Natural killer cell (primary cell): ENCODE data around the gene GLCCI1. TPM values are rescaled to one million over a fixed set of nuclear protein-coding genes. Genes with fewer than 3 reads are reported as not detected.

Experiments used
- ATAC-seq, 3 donors: fragments of 150-1000 bp in 2 of 3; fragments of 200-7000 bp in 1 of 3; cut with Tn5 transposase; 1 replicate in 1 of 3; 2 replicates in 2 of 3; pipeline ENCODE4 v1.10.0; 2021; ENCODE audit warnings: mild to moderate bottlenecking in 2 of 3, moderate library complexity in 2 of 3
- DNase-seq, 2 donors: peaks; one replicate each; pipeline versions ENCODE4 v3.0.0 to v3.0.0-alpha.2; 2013 to 2021; ENCODE audit warnings: mixed read lengths in 1 of 2
- H3K27ac ChIP-seq: one replicate; pipeline ENCODE4 v1.5.1; 2013; ENCODE audit warnings: mild to moderate bottlenecking, low read length
- H3K27me3 ChIP-seq: one replicate; pipeline ENCODE4 v1.6.1; 2013; ENCODE audit warnings: low read length; ENCODE audit not compliant: control insufficient read depth, insufficient read depth
- H3K36me3 ChIP-seq: one replicate; pipeline ENCODE4 v1.6.1; 2013; ENCODE audit warnings: low read length; ENCODE audit not compliant: control insufficient read depth, insufficient read depth
- H3K4me1 ChIP-seq: one replicate; pipeline ENCODE4 v1.6.1; 2013; ENCODE audit warnings: low read length; ENCODE audit not compliant: control insufficient read depth, insufficient read depth
- H3K4me3 ChIP-seq: one replicate; pipeline ENCODE4 v1.5.1; 2013; ENCODE audit warnings: low read length
- H3K9me3 ChIP-seq: one replicate; pipeline ENCODE4 v1.6.1; 2013; ENCODE audit warnings: low read length; ENCODE audit not compliant: control insufficient read depth, insufficient read depth
- H3K27ac Mint-ChIP-seq, 2 donors: one replicate each; pipeline ENCODE4 v1.8.0; 2022; ENCODE audit warnings: mild to moderate bottlenecking in 2 of 2, mixed read lengths in 2 of 2, moderate library complexity in 1 of 2
- H3K27me3 Mint-ChIP-seq, 2 donors: one replicate each; pipeline ENCODE4 v1.8.0; 2022; ENCODE audit warnings: low read depth in 2 of 2, mixed read lengths in 2 of 2
- H3K36me3 Mint-ChIP-seq: one replicate; pipeline ENCODE4 v1.8.0; 2022; ENCODE audit warnings: mixed read lengths
- H3K4me1 Mint-ChIP-seq, 2 donors: one replicate each; pipeline ENCODE4 v1.8.0; 2022; ENCODE audit warnings: mixed read lengths in 2 of 2
- H3K4me3 Mint-ChIP-seq: one replicate; pipeline ENCODE4 v1.8.0; 2022; ENCODE audit warnings: mild to moderate bottlenecking, moderate library complexity, mixed read lengths
- H3K9me3 Mint-ChIP-seq, 2 donors: one replicate each; pipeline ENCODE4 v1.8.0; 2022; ENCODE audit warnings: mixed read lengths in 2 of 2
- CTCF ChIP-seq: fragments of 200-600 bp; IDR thresholded peaks from one replicate; pipeline ENCODE4 v1.8.0; 2022; ENCODE audit warnings: antibody characterized with exemption
- WGBS: methylation state at CpG from one replicate; pipeline ENCODE4 v1.1.7; 2013; ENCODE audit warnings: missing lambda C conversion rate; ENCODE audit not compliant: insufficient coverage; 5-methylcytosine and 5-hydroxymethylcytosine counted together
- intact Hi-C: fragments of 100-400 bp; cut with micrococcal nuclease; formaldehyde crosslinking; loops from one replicate; pipeline ENCODE4 v1.14.2; 2022
- total RNA-seq, 4 donors: library from RNA; stranded (reverse); fragments of 120-200 nt in 1 of 4; gene quantifications; one replicate each; pipeline versions ENCODE4 v1.2.3 to v1.2.4, GENCODE V29; 2013 to 2022

Gene GLCCI1
- total RNA-seq, 3 donors from 2014 or later (not counting 1 experiment from before 2014, with no cell fraction given): 70.5 to 132 (median 79.6) TPM

GRCh38 chr7:8068892-8069686 is 100.5 kb downstream of the GLCCI1 start:
- Mint-ChIP-seq H3K27me3 (no peaks in the 10 kb centered on the region), H3K27ac (peak overlapping the region; percentile 66 to 69), H3K9me3 (no peaks in the 10 kb centered on the region), H3K4me1 (peaks cover 73 to 84% of the 10 kb centered on the region in 2 donors), H3K4me3 (no peak overlapping the region), H3K36me3 (peaks cover 31% of the 10 kb centered on the region)
- no peak for TF ChIP-seq CTCF
- H3K36me3 ChIP-seq: peaks cover 20% of the 10 kb centered on the region
- no peak for ATAC-seq
- H3K4me1 ChIP-seq: peaks cover 12% of the 10 kb centered on the region
- H3K9me3 ChIP-seq: no peaks in the 10 kb centered on the region
- H3K27ac ChIP-seq: no peak overlapping the region
- no peaks in the 10 kb centered on the region for H3K27me3 ChIP-seq
- WGBS: 95% methylated on average over 12 of the region's 12 CpGs
- H3K4me3 ChIP-seq: no peak overlapping the region
- no peak for DNase-seq
- intact Hi-C loops: no loop called here

- Mint-ChIP-seq H3K4me3 (no peak overlapping the region), H3K4me1 (peaks cover 63 to 83% of the 10 kb centered on the region in 2 donors), H3K27ac (peak overlapping the region; percentile 21 to 29), H3K36me3 (peaks cover 27% of the 10 kb centered on the region), H3K27me3 (no peaks in the 10 kb centered on the region), H3K9me3 (no peaks in the 10 kb centered on the region)
- no peak overlapping the region for H3K4me3 ChIP-seq
- no peak for DNase-seq
- no peak for ATAC-seq
- no peak overlapping the region for H3K27ac ChIP-seq
- no peaks in the 10 kb centered on the region for H3K27me3 ChIP-seq
- WGBS: 98% methylated on average over 8 of the region's 9 CpGs
- intact Hi-C loops: no loop called here
- H3K4me1 ChIP-seq: peaks cover 12% of the 10 kb centered on the region
- H3K36me3 ChIP-seq: peaks cover 22% of the 10 kb centered on the region
- H3K9me3 ChIP-seq: no peaks in the 10 kb centered on the region
- no peak for TF ChIP-seq CTCF
Observed at GRCh38 chr7:8070451-8071180, 102.0 kb downstream of the GLCCI1 start.

GRCh38 chr7:8078418-8078817 is 109.8 kb downstream of the GLCCI1 start:
- Histone ChIP-seq H3K27me3 (no peaks in the 10 kb centered on the region), H3K9me3 (no peaks in the 10 kb centered on the region), H3K27ac (no peak overlapping the region), H3K4me1 (no peaks in the 10 kb centered on the region), H3K36me3 (peaks cover 11% of the 10 kb centered on the region), H3K4me3 (no peak overlapping the region)
- intact Hi-C loops: no loop called here
- H3K9me3 Mint-ChIP-seq: no peaks in the 10 kb centered on the region
- peak overlapping the region in 1 of 2 donors; percentile 3 for H3K27ac Mint-ChIP-seq
- ATAC-seq (no peak), DNase-seq (no peak)
- no peak overlapping the region for H3K4me3 Mint-ChIP-seq
- H3K36me3 Mint-ChIP-seq: no peaks in the 10 kb centered on the region
- no peaks in the 10 kb centered on the region for H3K27me3 Mint-ChIP-seq
- peaks cover 9 to 28% of the 10 kb centered on the region in 2 donors for H3K4me1 Mint-ChIP-seq
- no peak for TF ChIP-seq CTCF
